ENCODE measurements around the gene NAP1L1.

- TF ChIP-seq, protein P1, sequence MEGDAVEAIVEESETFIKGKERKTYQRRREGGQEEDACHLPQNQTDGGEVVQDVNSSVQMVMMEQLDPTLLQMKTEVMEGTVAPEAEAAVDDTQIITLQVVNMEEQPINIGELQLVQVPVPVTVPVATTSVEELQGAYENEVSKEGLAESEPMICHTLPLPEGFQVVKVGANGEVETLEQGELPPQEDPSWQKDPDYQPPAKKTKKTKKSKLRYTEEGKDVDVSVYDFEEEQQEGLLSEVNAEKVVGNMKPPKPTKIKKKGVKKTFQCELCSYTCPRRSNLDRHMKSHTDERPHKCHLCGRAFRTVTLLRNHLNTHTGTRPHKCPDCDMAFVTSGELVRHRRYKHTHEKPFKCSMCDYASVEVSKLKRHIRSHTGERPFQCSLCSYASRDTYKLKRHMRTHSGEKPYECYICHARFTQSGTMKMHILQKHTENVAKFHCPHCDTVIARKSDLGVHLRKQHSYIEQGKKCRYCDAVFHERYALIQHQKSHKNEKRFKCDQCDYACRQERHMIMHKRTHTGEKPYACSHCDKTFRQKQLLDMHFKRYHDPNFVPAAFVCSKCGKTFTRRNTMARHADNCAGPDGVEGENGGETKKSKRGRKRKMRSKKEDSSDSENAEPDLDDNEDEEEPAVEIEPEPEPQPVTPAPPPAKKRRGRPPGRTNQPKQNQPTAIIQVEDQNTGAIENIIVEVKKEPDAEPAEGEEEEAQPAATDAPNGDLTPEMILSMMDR (IDR thresholded peaks at IDR 0.05) = no peak
- no peak for TF ChIP-seq POLR2A (IDR thresholded peaks at IDR 0.05)
These were observed 57.8 kb downstream of the NAP1L1 start for GRCh38 chr12:76026643-76027063.

Measured in uterus (tissue), 2 donors.